HG03025 (cell line): Measurements from ENCODE around the gene VIT.

ENCODE experiments used
- ATAC-seq: cut with Tn5 transposase; IDR thresholded peaks from one replicate; pipeline ENCODE4 v1.9.1; 2021; ENCODE audit warnings: mild to moderate bottlenecking, moderate library complexity; ENCODE audit not compliant: unreplicated experiment, low FRiP score

The VIT gene

GRCh38 chr2:36706021-36706876 is 9.7 kb downstream of the VIT start:
- no peak for ATAC-seq

- ATAC-seq: no peak
These were observed 10.5 kb downstream of the VIT start for GRCh38 chr2:36707050-36707449.

GRCh38 chr2:36708041-36708741 is 11.7 kb downstream of the VIT start:
- ATAC-seq: no peak

- ATAC-seq: no peak
These were observed 14.5 kb downstream of the VIT start for GRCh38 chr2:36710858-36711515.

GRCh38 chr2:36711741-36712314 is 15.3 kb downstream of the VIT start:
- ATAC-seq: no peak

- no peak for ATAC-seq
These were observed 16.8 kb downstream of the VIT start for GRCh38 chr2:36713310-36713709.

- no peak for ATAC-seq
These were observed 19.6 kb downstream of the VIT start for GRCh38 chr2:36716111-36716510.

- no peak for ATAC-seq
These were observed 21.2 kb downstream of the VIT start for GRCh38 chr2:36717603-36718266.

- no peak for ATAC-seq
These were observed 31.0 kb downstream of the VIT start for GRCh38 chr2:36727550-36727949.

- no peak for ATAC-seq
These were observed 32.6 kb downstream of the VIT start for GRCh38 chr2:36729067-36729466.

GRCh38 chr2:36731941-36732672 is 35.6 kb downstream of the VIT start:
- ATAC-seq: no peak

- no peak for ATAC-seq
These were observed 36.1 kb downstream of the VIT start for GRCh38 chr2:36732673-36733036.

- ATAC-seq: no peak
These were observed 36.7 kb downstream of the VIT start for GRCh38 chr2:36733215-36733614.

- ATAC-seq: no peak
These were observed 37.8 kb downstream of the VIT start for GRCh38 chr2:36734304-36734703.

- ATAC-seq: no peak
These were observed 40.7 kb downstream of the VIT start for GRCh38 chr2:36737131-36737750.

GRCh38 chr2:36740061-36740460 is 43.6 kb downstream of the VIT start:
- ATAC-seq: no peak

GRCh38 chr2:36741188-36741837 is 44.8 kb downstream of the VIT start:
- ATAC-seq: no peak

GRCh38 chr2:36743954-36744353 is 47.4 kb downstream of the VIT start:
- ATAC-seq: no peak

- no peak for ATAC-seq
These were observed 51.7 kb downstream of the VIT start for GRCh38 chr2:36748166-36748565.
